Stimulated activated naive B cell treated with anti-CD40 and anti-IgM and Interleukin-4, amounts not matched to agents 10 μg/mL and 1 μg/mL and 100 μg/mL, for 72 hours (primary cell): ENCODE data around the gene HERC5.
"Not testable (repeated sequence)": the region's sequence is repeated elsewhere in the genome, so short reads cannot be mapped to it uniquely, and the experiment has no call there.

Source experiments
- ATAC-seq, 2 donors: fragments of 150-1000 bp; cut with Tn5 transposase; replicated peaks; 2 replicates each; pipeline ENCODE4 v1.10.0; 2021; ENCODE audit warnings: moderate library complexity in 1 of 2
- DNase-seq: peaks from one replicate; pipeline ENCODE4 v3.0.0; 2021
- H3K27ac Mint-ChIP-seq: one replicate; pipeline ENCODE4 v1.8.0; 2022; ENCODE audit warnings: mild to moderate bottlenecking, mixed read lengths
- H3K27me3 Mint-ChIP-seq, 2 donors: one replicate each; pipeline ENCODE4 v1.8.0; 2022; ENCODE audit warnings: mixed read lengths in 2 of 2
- H3K36me3 Mint-ChIP-seq, 2 donors: one replicate each; pipeline ENCODE4 v1.8.0; 2022; ENCODE audit warnings: mixed read lengths in 2 of 2, mild to moderate bottlenecking in 1 of 2
- H3K4me1 Mint-ChIP-seq, 2 donors: one replicate each; pipeline ENCODE4 v1.8.0; 2022; ENCODE audit warnings: mixed read lengths in 2 of 2, mild to moderate bottlenecking in 1 of 2
- H3K4me3 Mint-ChIP-seq, 2 donors: one replicate each; pipeline ENCODE4 v1.8.0; 2022; ENCODE audit warnings: mild to moderate bottlenecking in 2 of 2, mixed read lengths in 2 of 2, moderate library complexity in 1 of 2
- H3K9me3 Mint-ChIP-seq, 2 donors: one replicate each; pipeline ENCODE4 v1.8.0; 2022; ENCODE audit warnings: mixed read lengths in 2 of 2, mild to moderate bottlenecking in 1 of 2

The HERC5 gene

DNA sequence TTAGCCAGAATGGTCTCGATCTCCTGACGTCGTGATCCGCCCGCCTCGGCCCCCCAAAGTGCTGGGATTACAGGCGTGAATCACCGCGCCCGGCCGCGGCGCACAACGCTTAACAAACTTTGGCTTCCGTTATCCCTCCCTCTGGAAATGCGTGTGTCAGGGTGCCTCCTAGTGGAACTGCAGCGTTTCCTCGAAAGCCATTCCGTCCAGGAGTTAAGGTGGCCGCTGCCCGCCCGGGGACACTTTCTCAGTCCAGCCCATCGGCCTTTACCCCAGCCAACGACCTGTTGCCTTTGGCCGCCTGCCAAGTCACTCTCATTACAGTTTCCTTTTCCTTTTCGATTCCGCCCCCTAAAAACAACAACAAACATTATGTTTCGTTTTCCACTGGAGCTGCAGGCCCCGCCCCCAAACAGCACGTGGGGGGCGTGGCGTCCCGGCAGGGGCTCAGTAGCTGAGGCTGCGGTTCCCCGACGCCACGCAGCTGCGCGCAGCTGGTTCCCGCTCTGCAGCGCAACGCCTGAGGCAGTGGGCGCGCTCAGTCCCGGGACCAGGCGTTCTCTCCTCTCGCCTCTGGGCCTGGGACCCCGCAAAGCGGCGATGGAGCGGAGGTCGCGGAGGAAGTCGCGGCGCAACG, at the start of gene HERC5:
TSS of gene HERC5 (plus strand) at position 450 of the 637 bp plus-strand sequence. CDS start at position 601, 151 bp downstream.
- Mint-ChIP-seq H3K9me3 (peaks cover 0 to 1% of the 10 kb centered on the region in 2 donors), H3K36me3 (peaks cover 5 to 8% of the 10 kb centered on the region in 2 donors), H3K27me3 (no peaks in the 10 kb centered on the region), H3K4me1 (peaks cover 4 to 13% of the 10 kb centered on the region in 2 donors), H3K27ac (peak within 1 kb of the TSS; percentile 99), H3K4me3 (peak within 1 kb of the TSS; percentile 96 to 99)
- DNase-seq (peak; percentile 87), ATAC-seq (peak; percentile 95 to 96)

DNA sequence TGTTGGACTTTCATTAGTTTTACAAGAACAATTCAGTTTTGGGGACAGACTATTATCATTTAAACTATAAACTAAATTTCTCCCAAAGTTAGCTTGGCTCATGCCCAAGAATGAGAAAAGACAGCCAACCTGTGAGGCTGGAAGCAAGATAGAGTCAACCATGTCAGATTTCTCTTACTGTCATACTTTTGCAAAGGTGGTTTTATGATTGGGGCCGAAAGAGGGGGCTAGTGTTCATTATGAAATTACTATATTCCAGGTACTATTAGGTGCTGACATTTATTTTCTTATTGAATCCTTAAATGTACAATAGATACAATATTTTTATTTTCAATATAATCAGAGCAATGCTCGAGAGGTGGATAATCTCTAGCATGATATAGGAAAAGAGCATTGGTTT, 47.7 kb upstream of the HERC5 start:
- H3K9me3 Mint-ChIP-seq = peaks cover 0 to 4% of the 10 kb centered on the region in 2 donors
- peaks cover 0 to 2% of the 10 kb centered on the region in 2 donors for H3K4me1 Mint-ChIP-seq
- H3K4me3 Mint-ChIP-seq = no peak overlapping the region
- peaks cover 4 to 20% of the 10 kb centered on the region in 2 donors for H3K36me3 Mint-ChIP-seq
- ATAC-seq (no peak), DNase-seq (no peak)
- no peak overlapping the region for H3K27ac Mint-ChIP-seq
- H3K27me3 Mint-ChIP-seq = no peaks in the 10 kb centered on the region

DNA sequence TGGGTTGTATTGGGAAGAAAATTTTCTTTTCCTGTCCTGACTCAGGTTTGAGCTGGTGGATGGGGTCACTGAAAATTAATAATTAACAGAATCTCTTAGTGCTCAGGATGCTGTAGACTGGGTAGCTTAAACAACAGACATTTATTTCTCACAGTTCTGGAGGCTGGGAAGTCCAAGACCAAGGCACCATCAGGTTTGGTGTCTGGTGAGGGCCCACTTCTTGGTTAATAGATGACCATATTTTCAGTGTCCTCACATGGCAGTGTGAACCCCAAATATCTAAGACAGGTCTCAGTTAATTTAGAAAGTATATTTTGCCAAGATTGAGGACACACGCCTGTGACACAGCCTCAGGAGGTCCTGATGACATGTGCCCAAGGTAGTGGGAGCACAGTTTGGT, 47.1 kb upstream of the HERC5 start:
- ATAC-seq (no peak), DNase-seq (no peak)
- Mint-ChIP-seq H3K4me3 (no peak overlapping the region), H3K36me3 (peaks cover 4 to 20% of the 10 kb centered on the region in 2 donors), H3K4me1 (peaks cover 0 to 2% of the 10 kb centered on the region in 2 donors), H3K27ac (no peak overlapping the region), H3K27me3 (no peaks in the 10 kb centered on the region), H3K9me3 (peaks cover 0 to 4% of the 10 kb centered on the region in 2 donors)

- ATAC-seq (peak; percentile 74 to 91), DNase-seq (peak; percentile 1)
- H3K36me3 Mint-ChIP-seq = peaks cover 4 to 20% of the 10 kb centered on the region in 2 donors
- H3K27me3 Mint-ChIP-seq = no peaks in the 10 kb centered on the region
- no peak overlapping the region for H3K4me3 Mint-ChIP-seq
- H3K4me1 Mint-ChIP-seq = peaks cover 0 to 2% of the 10 kb centered on the region in 2 donors
- H3K27ac Mint-ChIP-seq = no peak overlapping the region
- H3K9me3 Mint-ChIP-seq = peaks cover 0 to 4% of the 10 kb centered on the region in 2 donors
These were observed 45.3 kb upstream of the HERC5 start for GRCh38 chr4:88411491-88412096.

GRCh38 chr4:88413801-88414200, 43.1 kb upstream of the HERC5 start:
- Mint-ChIP-seq H3K36me3 (peaks cover 2 to 10% of the 10 kb centered on the region in 2 donors), H3K4me3 (no peak overlapping the region), H3K27ac (no peak overlapping the region), H3K27me3 (no peaks in the 10 kb centered on the region), H3K9me3 (peaks cover 0 to 4% of the 10 kb centered on the region in 2 donors), H3K4me1 (no peaks in the 10 kb centered on the region)
- no peak for ATAC-seq
- no peak for DNase-seq

DNA sequence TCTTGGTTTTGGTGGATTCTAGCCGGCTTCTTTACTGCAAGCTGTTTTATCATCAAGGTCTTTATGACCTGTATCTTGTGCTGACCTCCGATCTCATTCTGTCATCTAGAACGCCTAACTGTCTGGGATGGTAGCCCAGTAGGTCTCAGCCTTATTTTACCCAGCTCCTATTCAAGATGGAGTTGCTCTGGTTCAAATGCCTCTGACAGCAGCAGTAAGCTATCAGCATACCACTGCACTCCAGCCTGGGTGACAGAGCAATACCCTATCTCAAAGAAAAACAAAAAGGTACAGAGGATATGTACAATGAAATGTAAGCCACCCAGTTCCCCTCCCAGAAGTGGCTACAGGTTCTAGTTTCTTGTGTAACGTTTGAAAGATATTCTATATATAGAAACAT, 42.2 kb upstream of the HERC5 start:
- Mint-ChIP-seq H3K4me3 (no peak overlapping the region), H3K27ac (no peak overlapping the region), H3K9me3 (peaks cover 0 to 4% of the 10 kb centered on the region in 2 donors), H3K27me3 (no peaks in the 10 kb centered on the region), H3K4me1 (no peaks in the 10 kb centered on the region), H3K36me3 (peaks cover 2 to 10% of the 10 kb centered on the region in 2 donors)
- DNase-seq (no peak), ATAC-seq (no peak)

- Mint-ChIP-seq H3K9me3 (no peaks in the 10 kb centered on the region), H3K27ac (no peak overlapping the region), H3K4me3 (no peak overlapping the region), H3K27me3 (no peaks in the 10 kb centered on the region), H3K36me3 (no peaks in the 10 kb centered on the region), H3K4me1 (no peaks in the 10 kb centered on the region)
- ATAC-seq (no peak), DNase-seq (no peak)
These were observed 40.9 kb upstream of the HERC5 start for GRCh38 chr4:88415982-88416381.

GRCh38 chr4:88418411-88418810, 38.5 kb upstream of the HERC5 start:
- no peak for DNase-seq
- no peaks in the 10 kb centered on the region for H3K4me1 Mint-ChIP-seq
- no peak overlapping the region for H3K27ac Mint-ChIP-seq
- H3K27me3 Mint-ChIP-seq = no peaks in the 10 kb centered on the region
- peaks cover 3 to 4% of the 10 kb centered on the region in 2 donors for H3K36me3 Mint-ChIP-seq
- H3K9me3 Mint-ChIP-seq = no peaks in the 10 kb centered on the region
- no peak overlapping the region for H3K4me3 Mint-ChIP-seq
- ATAC-seq = no peak

- Mint-ChIP-seq H3K36me3 (peaks cover 3 to 4% of the 10 kb centered on the region in 2 donors), H3K4me1 (no peaks in the 10 kb centered on the region), H3K27me3 (no peaks in the 10 kb centered on the region), H3K9me3 (no peaks in the 10 kb centered on the region), H3K27ac (no peak overlapping the region), H3K4me3 (no peak overlapping the region)
- DNase-seq = no peak
- no peak for ATAC-seq
These were observed 37.0 kb upstream of the HERC5 start for GRCh38 chr4:88419874-88420273.

DNA sequence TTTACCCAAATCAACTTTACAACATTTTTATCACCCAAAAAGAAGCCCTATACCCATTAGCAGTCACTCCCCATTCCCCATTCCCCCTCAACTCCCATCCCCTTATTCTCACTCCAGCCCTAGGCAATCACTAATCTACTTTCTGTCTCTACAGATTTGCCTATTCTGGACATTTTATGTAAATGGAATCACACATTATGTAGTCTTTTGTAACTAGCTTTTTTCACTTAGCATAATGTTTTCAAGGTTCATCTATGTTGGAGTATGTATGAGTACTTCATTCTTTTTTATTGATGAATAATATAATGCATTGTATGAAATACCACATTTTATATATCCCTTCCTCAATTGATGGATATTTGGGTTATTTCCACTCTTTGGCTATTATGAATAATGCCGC, 36.1 kb upstream of the HERC5 start:
- ATAC-seq = no peak
- DNase-seq = no peak
- H3K27me3 Mint-ChIP-seq = no peaks in the 10 kb centered on the region
- peaks cover 4% of the 10 kb centered on the region in 2 donors for H3K36me3 Mint-ChIP-seq
- H3K4me1 Mint-ChIP-seq = no peaks in the 10 kb centered on the region
- no peaks in the 10 kb centered on the region for H3K9me3 Mint-ChIP-seq
- H3K4me3 Mint-ChIP-seq = no peak overlapping the region
- no peak overlapping the region for H3K27ac Mint-ChIP-seq

DNA sequence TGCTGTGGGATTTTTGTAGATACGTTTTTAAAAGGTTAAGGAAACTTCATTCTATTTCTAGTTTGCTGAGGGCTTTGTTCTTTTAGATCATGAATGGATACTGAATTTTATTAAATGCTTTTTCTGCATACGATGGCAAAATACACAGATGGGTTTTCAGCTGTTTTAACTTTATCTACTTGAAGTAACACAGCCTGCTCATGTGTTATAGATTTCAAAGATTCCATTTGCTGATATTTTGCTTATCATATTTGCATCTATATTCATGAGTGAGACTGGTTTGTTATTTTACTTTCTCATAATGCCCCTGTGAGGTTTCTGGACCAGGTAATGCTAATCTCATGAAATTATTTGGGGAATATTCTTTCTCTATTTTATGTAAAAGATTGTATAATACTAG, 34.5 kb upstream of the HERC5 start:
- no peak for DNase-seq
- Mint-ChIP-seq H3K27ac (no peak overlapping the region), H3K27me3 (no peaks in the 10 kb centered on the region), H3K4me1 (no peaks in the 10 kb centered on the region), H3K36me3 (peaks cover 4% of the 10 kb centered on the region in 2 donors), H3K9me3 (no peaks in the 10 kb centered on the region), H3K4me3 (no peak overlapping the region)
- no peak for ATAC-seq

GRCh38 chr4:88429401-88429800, 27.5 kb upstream of the HERC5 start:
- H3K36me3 Mint-ChIP-seq = peaks cover 3 to 16% of the 10 kb centered on the region in 2 donors
- no peak overlapping the region for H3K27ac Mint-ChIP-seq
- H3K4me3 Mint-ChIP-seq = no peak overlapping the region
- ATAC-seq (no peak), DNase-seq (no peak)
- H3K4me1 Mint-ChIP-seq = no peaks in the 10 kb centered on the region
- no peaks in the 10 kb centered on the region for H3K9me3 Mint-ChIP-seq
- no peaks in the 10 kb centered on the region for H3K27me3 Mint-ChIP-seq

- H3K9me3 Mint-ChIP-seq = no peaks in the 10 kb centered on the region
- H3K4me3 Mint-ChIP-seq = no peak overlapping the region
- peaks cover 9 to 19% of the 10 kb centered on the region in 2 donors for H3K36me3 Mint-ChIP-seq
- ATAC-seq (no peak), DNase-seq (no peak)
- H3K27ac Mint-ChIP-seq = no peak overlapping the region
- peaks cover 0 to 6% of the 10 kb centered on the region in 2 donors for H3K4me1 Mint-ChIP-seq
- H3K27me3 Mint-ChIP-seq = no peaks in the 10 kb centered on the region
These were observed 20.8 kb upstream of the HERC5 start for GRCh38 chr4:88435987-88436693.

DNA sequence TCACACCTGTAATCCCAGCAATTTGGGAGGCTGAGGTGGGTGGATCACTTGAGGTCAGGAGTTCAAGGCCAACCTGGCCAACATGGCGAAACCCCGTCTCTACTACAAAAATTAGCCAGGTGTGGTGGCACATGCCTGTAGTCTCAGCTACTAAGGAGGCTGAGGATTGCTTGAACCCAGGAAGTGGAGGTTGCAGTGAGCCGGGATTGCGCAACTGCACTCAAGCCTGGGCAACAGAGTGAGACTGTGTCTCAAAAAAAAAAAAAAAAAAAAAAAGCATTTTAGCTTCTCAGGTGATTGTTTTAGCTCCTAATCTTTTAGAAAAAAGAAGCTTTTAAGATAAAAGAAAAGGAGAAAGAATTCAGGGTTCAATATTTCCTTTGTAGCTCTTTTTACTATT, 19.0 kb upstream of the HERC5 start:
- ATAC-seq, DNase-seq, H3K4me3 Mint-ChIP-seq, H3K4me1 Mint-ChIP-seq, H3K27me3 Mint-ChIP-seq, H3K27ac Mint-ChIP-seq, H3K9me3 Mint-ChIP-seq: not testable (repeated sequence)
- H3K36me3 Mint-ChIP-seq = peaks cover 11 to 27% of the 10 kb centered on the region in 2 donors
